ENCODE measurements around the gene ZNF30.
"Not testable (repeated sequence)": the region's sequence is repeated elsewhere in the genome, so short reads cannot be mapped to it uniquely, and the experiment has no call there.

The ZNF30 gene

DNA sequence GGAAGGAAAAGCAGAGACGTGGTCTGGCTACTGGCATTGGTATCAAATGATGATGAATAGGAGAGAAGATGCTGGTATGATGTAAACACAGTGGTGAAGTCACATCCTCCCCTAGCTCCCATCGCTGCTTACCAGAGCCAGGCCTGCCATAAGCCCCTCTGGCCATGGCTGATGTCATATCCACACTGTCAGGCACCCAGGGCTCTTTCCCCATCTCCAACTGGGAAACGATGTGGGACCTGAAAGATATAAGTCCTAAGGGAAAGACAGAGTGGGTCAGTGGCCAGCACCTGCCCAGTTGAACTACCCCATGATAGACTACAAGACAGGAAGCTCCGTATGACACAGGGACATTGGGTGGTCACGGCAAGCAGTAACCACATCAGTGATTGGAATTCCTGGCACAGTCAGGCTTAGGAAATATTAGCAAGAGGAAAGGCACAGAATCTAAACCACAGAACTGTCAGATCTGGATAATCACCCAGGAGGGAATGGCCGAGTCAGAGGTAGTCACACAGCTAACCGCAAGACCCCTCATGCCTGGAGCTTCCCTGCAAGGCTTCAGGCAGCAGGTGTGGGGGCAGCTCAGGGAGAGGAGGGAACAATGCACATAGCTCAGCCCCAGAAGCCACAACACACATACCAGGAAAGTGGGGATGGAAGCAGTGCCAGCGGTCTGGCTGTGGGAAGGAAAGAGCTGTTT, 33.6 kb downstream of the ZNF30 start:
- no peak for DNase-seq (ENCODE audit: low read depth)

DNA sequence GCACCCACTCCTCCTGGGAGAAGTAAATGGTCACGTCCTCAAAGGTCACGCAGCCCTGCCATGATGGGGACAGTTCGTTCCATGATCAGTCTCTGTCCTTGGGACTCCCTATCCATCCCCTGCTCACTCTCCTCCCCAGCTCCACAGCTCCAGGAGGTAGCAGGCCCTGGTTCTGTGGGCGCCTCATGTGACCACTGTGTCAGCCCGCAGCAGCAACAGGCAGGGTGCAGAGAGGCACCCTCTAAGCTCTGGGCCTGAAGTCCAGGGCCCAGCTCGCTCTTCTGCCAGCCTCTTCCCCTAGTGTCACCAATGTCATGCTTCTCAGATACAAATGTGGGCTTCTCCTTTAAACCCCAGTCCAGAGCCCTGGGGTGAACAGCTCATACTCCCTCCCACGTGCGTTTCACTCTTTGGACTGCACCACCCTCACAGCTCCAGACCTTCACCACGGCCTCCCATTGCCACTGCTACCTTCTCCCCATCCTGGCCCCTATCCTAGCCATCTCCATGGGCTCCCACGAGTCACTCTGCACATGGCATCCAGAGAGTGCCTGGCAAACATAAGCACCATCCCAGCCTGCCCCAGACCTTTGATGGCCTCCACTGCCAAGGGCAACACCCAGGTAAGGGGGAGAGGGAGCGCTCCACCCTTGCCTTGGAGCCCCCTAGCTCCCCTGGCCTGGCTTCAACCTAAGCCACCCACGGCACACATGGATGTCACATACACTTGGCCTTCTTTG, 34.4 kb downstream of the ZNF30 start:
- DNase-seq (ENCODE audit: low read depth): no peak

GRCh38 chr19:34961775-34962686, 35.3 kb downstream of the ZNF30 start:
- DNase-seq (ENCODE audit: low read depth): peak; percentile 84

GRCh38 chr19:34962687-34963572, 36.2 kb downstream of the ZNF30 start:
- DNase-seq (ENCODE audit: low read depth): peak; percentile 54

DNA sequence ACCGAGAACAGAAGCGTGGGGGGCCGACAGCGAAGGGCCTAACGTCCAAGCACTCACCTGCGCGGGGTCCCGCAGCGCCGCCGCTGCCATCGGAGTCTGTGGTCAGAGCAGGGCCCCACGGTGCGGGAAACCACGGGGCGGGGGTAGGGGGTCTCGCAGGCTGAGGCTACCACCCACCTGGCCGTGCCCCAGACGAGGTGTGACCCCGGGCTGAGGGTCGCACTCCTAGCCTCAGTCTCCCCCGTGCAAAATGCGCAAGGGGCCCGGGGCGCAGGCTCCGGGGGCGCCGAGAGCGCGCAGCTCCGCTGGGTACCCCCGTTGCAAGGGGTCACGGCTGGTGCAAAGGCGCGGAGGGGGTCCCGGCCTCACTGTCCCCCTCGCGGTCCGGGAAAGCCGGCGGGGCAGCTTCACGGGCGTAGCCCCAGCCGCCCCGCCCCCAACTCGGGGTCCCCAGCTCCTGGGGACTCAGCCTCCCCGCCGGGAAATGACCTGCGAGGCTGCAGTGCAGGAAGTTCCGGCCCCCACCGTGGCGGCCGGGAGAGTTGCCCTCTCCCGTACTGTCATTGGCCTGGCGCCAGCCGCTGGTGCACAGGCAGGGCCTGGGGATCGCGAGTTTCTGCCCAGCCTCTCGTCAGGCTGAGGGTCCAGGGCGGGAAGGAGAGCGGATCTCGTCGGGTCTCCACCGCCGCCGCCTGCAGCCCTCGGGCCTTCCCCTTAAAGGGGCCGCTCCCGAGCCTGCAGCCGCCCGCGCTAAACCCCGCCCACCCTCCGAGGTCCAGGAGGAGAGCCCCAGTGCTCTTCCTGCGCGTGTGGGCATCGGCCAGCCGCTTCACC, 37.1 kb downstream of the ZNF30 start, which contains the start of gene ZNF792:
ZNF792 (minus strand) TSS at position 657 of the 834 bp plus-strand sequence; CDS start at position 90, 567 bp downstream.
- peak; percentile 81 for DNase-seq (ENCODE audit: low read depth)

GRCh38 chr19:34964598-34964997, 37.9 kb downstream of the ZNF30 start:
- DNase-seq (ENCODE audit: low read depth): no peak

DNA sequence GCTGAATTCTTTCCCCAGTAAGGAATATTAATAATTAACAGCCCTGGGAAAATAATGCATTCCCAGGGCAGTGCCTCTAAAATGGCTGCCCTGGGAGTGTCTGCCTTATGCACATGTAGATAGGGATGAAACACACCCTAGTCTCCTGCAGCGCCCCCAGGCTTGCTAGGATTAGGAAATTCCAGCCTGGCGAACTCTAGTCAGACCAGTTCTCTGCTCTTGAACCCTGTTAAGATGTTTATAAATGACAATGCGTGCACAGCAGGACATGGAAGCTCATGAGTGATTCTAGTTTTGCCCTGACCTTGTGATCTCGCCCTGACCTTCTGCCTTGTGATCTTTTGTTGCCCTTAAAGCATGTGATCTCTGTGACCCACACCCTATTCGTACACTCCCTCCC, 38.8 kb downstream of the ZNF30 start:
- DNase-seq (ENCODE audit: low read depth): not testable (repeated sequence)

DNA sequence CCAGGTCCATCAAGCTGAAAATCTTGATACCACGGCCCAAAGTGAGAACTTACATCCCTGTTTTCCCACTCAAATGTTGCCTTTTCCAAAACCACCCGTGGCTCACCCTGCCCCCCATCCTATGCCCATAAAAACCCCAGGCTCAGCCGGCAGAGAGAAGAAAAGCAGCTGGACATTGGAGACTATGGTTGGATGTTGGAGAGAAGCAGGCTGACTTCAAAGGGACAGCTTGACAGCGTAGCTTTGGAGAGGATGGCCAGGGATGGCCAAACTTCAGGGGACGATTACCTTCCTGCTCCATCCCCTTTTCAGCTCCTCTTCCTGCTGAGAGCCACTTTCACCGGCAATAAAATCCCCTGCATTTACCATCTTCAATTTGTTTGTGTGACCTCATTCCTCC, 40.8 kb downstream of the ZNF30 start:
- no peak for DNase-seq (ENCODE audit: low read depth)

- no peak for DNase-seq (ENCODE audit: low read depth)
Observed at GRCh38 chr19:34969721-34970120, 43.0 kb downstream of the ZNF30 start.

DNA sequence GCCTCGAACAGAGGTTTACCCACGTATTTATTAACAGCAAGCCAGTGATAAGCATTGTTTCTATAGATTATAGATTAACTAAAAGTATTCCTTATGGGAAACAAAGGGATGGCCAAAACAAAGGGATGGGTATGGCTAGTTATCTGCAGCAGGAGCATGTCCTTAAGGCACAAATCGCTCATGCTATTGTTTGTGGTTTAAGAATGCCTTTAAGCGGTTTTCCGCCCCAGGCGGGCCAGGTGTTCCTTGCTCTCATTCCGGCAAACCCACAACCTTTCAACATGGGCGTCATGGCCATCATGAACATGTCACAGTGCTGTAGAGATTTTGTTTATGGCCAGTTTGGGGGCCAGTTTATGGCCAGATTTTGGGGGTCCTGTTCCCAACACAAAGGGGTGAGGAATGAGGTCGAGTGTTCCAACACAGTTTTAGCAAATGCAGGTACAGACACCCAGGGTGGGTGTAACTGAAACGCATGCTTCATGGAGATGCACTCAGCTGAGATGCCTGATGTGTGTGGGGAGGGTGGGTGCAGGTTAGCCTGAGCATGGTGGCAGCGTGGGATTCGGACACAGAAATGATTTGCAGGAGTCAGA, 43.6 kb downstream of the ZNF30 start:
- DNase-seq (ENCODE audit: low read depth): not testable (repeated sequence)

DNA sequence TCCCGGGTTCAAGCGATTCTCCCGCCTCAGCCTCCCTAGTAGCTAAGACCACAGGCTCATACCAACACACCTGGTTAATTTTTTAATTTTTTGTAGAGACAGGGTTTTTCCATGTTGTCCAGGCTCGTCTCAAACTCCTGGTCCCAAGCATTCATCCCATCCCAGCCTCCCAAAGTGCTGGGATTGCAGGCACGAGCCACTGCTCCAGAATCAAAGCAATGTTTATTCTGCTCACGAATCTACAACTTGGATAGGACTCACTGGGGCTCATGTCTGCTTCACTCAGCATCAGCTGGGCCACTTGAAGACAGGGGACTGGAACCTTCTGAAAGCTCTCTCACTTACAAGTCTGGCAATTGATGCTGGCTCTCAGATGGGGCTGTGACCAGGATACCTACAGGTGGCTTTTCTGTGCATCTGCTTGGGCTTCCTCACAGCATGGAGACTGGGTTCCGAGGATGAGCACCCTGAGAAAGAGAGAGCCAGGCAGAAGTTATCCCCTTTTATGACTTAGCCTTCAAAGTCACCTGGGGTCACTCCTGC, 45.5 kb downstream of the ZNF30 start:
- DNase-seq (ENCODE audit: low read depth): no peak

DNA sequence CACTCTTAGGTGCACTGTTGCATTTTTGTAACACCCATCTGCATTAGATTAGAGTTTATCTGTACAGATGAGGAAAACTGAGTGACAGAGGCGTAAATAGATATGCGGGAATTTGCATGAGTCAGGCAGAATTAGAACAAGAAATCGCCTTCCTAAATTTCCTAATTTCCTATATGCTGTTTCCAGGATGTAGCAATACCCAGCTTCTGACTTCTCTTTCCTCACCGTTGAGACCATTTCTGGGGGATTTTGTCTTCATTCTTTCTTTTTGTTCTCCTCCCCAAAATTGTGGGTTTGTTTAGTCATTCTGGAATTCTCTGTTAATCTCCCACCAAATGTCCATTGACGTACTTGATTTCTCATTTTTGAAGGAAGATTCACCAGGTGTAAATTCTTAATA, 47.9 kb downstream of the ZNF30 start:
- DNase-seq (ENCODE audit: low read depth): no peak

GRCh38 chr19:34975056-34975455, 48.4 kb downstream of the ZNF30 start:
- no peak for DNase-seq (ENCODE audit: low read depth)

- no peak for DNase-seq (ENCODE audit: low read depth)
Observed at GRCh38 chr19:34976611-34977010, 49.9 kb downstream of the ZNF30 start.

GRCh38 chr19:34979819-34980640, 53.3 kb downstream of the ZNF30 start:
- no peak for DNase-seq (ENCODE audit: low read depth)

DNA sequence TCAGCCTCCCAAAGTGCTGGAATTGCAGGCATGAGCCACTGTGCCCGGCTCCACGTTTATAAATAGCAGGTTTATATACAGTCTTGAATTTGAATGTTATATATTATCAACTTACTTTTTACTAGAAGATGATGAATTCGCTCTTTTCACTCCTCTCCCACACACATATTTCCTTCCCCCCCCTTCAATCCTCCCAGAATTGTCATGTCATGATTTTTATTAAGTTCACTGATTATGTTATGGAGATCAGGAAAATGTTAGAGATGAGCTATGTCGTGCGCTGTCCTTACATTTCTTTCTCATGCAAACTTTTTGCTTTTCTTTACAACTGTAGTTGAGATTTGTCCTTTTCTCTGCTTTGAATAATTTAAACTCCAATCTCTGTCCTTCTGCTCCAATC, 55.6 kb downstream of the ZNF30 start:
- DNase-seq (ENCODE audit: low read depth): no peak

DNA sequence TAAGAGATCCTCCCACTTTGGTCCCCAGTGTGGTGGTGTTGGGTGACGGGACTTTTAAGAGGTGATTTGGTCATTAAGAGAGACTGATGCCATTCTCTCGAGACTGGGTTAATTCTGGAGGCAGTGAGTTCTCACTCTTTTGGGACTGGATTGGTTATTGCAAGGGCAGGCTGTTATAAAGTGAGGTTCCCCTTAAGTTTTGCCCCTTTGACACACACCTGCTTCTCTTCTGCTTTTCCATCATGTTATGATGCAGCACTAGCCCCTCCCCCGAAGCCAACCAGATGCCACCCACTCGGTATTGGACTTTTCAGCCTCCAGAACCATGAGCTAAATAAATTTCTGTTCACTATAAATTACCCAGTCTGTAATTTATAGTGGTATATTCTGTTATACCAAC, 57.1 kb downstream of the ZNF30 start:
- no peak for DNase-seq (ENCODE audit: low read depth)

- no peak for DNase-seq (ENCODE audit: low read depth)
Observed at GRCh38 chr19:34984287-34984686, 57.6 kb downstream of the ZNF30 start.
